CD14-positive monocyte (primary cell): Measurements from ENCODE around the gene NPFFR1. TPM values are rescaled to one million over a fixed set of nuclear protein-coding genes. Genes with fewer than 3 reads are reported as not detected.
A peak's percentile ranks its signal among the peaks of the same experiment; 100 is the strongest.

Source experiments
- DNase-seq, 3 donors: peaks; one replicate each; pipeline ENCODE4 v3.0.0-alpha.2; 2011 to 2022
- H2AFZ ChIP-seq: 2 replicates; pipeline ENCODE4 v1.6.0; 2012; ENCODE audit warnings: mild to moderate bottlenecking, low read depth, low read length, inconsistent platforms; ENCODE audit not compliant: insufficient read depth, poor library complexity, severe bottlenecking
- H3K27ac ChIP-seq, 2 donors: 1 replicate in 1 of 2; 2 replicates in 1 of 2; pipeline ENCODE4 v1.5.1; 2012 to 2013; ENCODE audit warnings: low read length in 2 of 2, control low read depth in 1 of 2, inconsistent platforms in 1 of 2, low read depth in 1 of 2, mild to moderate bottlenecking in 1 of 2
- H3K27me3 ChIP-seq, 2 donors: one replicate each; pipeline versions ENCODE4 v1.6.0 to v1.6.1; 2011 to 2013; ENCODE audit warnings: low read length in 2 of 2; ENCODE audit not compliant: control insufficient read depth in 2 of 2, insufficient read depth in 2 of 2
- H3K36me3 ChIP-seq, 2 donors: replicated peaks in 1 of 2; 1 replicate in 1 of 2; 2 replicates in 1 of 2; pipeline versions ENCODE4 v1.5.1 to v1.6.1; 2012 to 2013; ENCODE audit warnings: low read length in 2 of 2, control low read depth in 1 of 2, inconsistent platforms in 1 of 2, mild to moderate bottlenecking in 1 of 2; ENCODE audit not compliant: insufficient read depth in 2 of 2, control insufficient read depth in 1 of 2
- H3K4me1 ChIP-seq, 2 donors: 1 replicate in 1 of 2; 2 replicates in 1 of 2; pipeline versions ENCODE4 v1.5.1 to v1.6.1; 2012 to 2013; ENCODE audit warnings: low read length in 2 of 2, control low read depth in 1 of 2, inconsistent platforms in 1 of 2, mild to moderate bottlenecking in 1 of 2, moderate library complexity in 1 of 2; ENCODE audit not compliant: insufficient read depth in 2 of 2, control insufficient read depth in 1 of 2
- H3K4me2 ChIP-seq: replicated peaks from 2 replicates; pipeline ENCODE3; 2012; ENCODE audit warnings: low read length, moderate library complexity, mild to moderate bottlenecking; ENCODE audit not compliant: poor library complexity, severe bottlenecking; ENCODE audit errors: extremely low read depth
- H3K4me3 ChIP-seq, 3 experiments: fragments of 200-600 bp in 1 of 3; sonication (generic) in 1 of 3; replicated peaks in 1 of 3; 1 replicate in 2 of 3; 2 replicates in 1 of 3; pipeline ENCODE4 v1.5.1; 2011 to 2013; ENCODE audit warnings: low read length in 3 of 3, mild to moderate bottlenecking in 3 of 3, control low read depth in 2 of 3, low read depth in 2 of 3, inconsistent platforms in 1 of 3, moderate library complexity in 1 of 3
- H3K79me2 ChIP-seq: 2 replicates; pipeline ENCODE4 v1.6.0; 2012; ENCODE audit warnings: mild to moderate bottlenecking, control low read depth, inconsistent platforms, low read length, moderate library complexity; ENCODE audit not compliant: insufficient read depth
- H3K9ac ChIP-seq: 2 replicates; pipeline ENCODE4 v1.6.0; 2017; ENCODE audit warnings: low read length, mild to moderate bottlenecking; ENCODE audit not compliant: insufficient read depth, poor library complexity, severe bottlenecking
- H3K9me3 ChIP-seq, 2 donors: replicated peaks in 1 of 2; 1 replicate in 1 of 2; 2 replicates in 1 of 2; pipeline versions ENCODE4 v1.5.1 to v1.6.1; 2012 to 2013; ENCODE audit warnings: low read length in 2 of 2, control low read depth in 1 of 2; ENCODE audit not compliant: control insufficient read depth in 1 of 2, insufficient read depth in 1 of 2
- H4K20me1 ChIP-seq: 2 replicates; pipeline ENCODE4 v1.6.0; 2012; ENCODE audit warnings: mild to moderate bottlenecking, low read length, control low read depth, moderate library complexity; ENCODE audit not compliant: insufficient read depth
- H3K27ac Mint-ChIP-seq, 7 donors: one replicate each; pipeline ENCODE4 v1.8.0; 2020; ENCODE audit warnings: mild to moderate bottlenecking in 7 of 7, mixed read lengths in 7 of 7, moderate library complexity in 6 of 7, inconsistent platforms in 2 of 7
- H3K27me3 Mint-ChIP-seq, 3 donors: one replicate each; pipeline ENCODE4 v1.8.0; 2021 to 2022; ENCODE audit warnings: low read depth in 3 of 3, mild to moderate bottlenecking in 3 of 3, mixed read lengths in 3 of 3, moderate library complexity in 3 of 3, inconsistent platforms in 1 of 3
- H3K36me3 Mint-ChIP-seq, 2 donors: one replicate each; pipeline ENCODE4 v1.8.0; 2020; ENCODE audit warnings: mixed read lengths in 2 of 2, inconsistent platforms in 1 of 2, mild to moderate bottlenecking in 1 of 2
- H3K4me1 Mint-ChIP-seq: one replicate; pipeline ENCODE4 v1.8.0; 2020; ENCODE audit warnings: mild to moderate bottlenecking, mixed read lengths
- H3K4me3 Mint-ChIP-seq, 2 donors: one replicate each; pipeline ENCODE4 v1.8.0; 2020; ENCODE audit warnings: mild to moderate bottlenecking in 2 of 2, mixed read lengths in 2 of 2, moderate library complexity in 1 of 2
- H3K9me3 Mint-ChIP-seq, 7 donors: one replicate each; pipeline ENCODE4 v1.8.0; 2020 to 2022; ENCODE audit warnings: mixed read lengths in 7 of 7, mild to moderate bottlenecking in 6 of 7, moderate library complexity in 6 of 7, inconsistent platforms in 2 of 7
- CTCF ChIP-seq: fragments of 200-600 bp; IDR thresholded peaks from one replicate; pipeline ENCODE4 v1.8.0; 2022; ENCODE audit warnings: antibody characterized with exemption, mild to moderate bottlenecking
- WGBS: methylation state at CpG from one replicate; pipeline ENCODE4 v1.1.5; 2013; ENCODE audit warnings: missing lambda C conversion rate; ENCODE audit not compliant: insufficient coverage; 5-methylcytosine and 5-hydroxymethylcytosine counted together
- intact Hi-C, 2 donors: fragments of 100-400 bp; cut with micrococcal nuclease; formaldehyde crosslinking; loops; one replicate each; pipeline versions ENCODE4 v1.15.0 to v1.15.1; 2023
- polyA plus RNA-seq, 3 donors: library from polyadenylated mRNA; depleted of rRNA in 1 of 3; unstranded in 2 of 3; stranded (reverse) in 1 of 3; fragments of 300-500 nt in 2 of 3; fragments of >200 nt in 1 of 3; fragmentation: Illumina TruSeq in 2 of 3; gene quantifications; 1 replicate in 2 of 3; 2 replicates in 1 of 3; pipeline ENCODE4 v1.2.3, GENCODE V29; 2012 to 2021

NPFFR1 gene
- polyA plus RNA-seq, 3 donors: 0.03 TPM; not detected in 2

- Histone ChIP-seq H4K20me1 (no peaks in the 10 kb centered on the region), H3K4me3 (peak overlapping the region in 1 of 3 experiments; percentile 58), H3K9me3 (peaks cover 2 to 5% of the 10 kb centered on the region in 2 donors), H2AFZ (no peak overlapping the region), H3K9ac (no peak overlapping the region), H3K27ac (peak overlapping the region in 1 of 2 donors; percentile 42), H3K4me1 (peaks cover 31 to 34% of the 10 kb centered on the region in 2 donors), H3K36me3 (no peaks in the 10 kb centered on the region), H3K4me2 (peak overlapping the region; percentile 68), H3K27me3 (peaks cover 14 to 67% of the 10 kb centered on the region in 2 donors), H3K79me2 (no peaks in the 10 kb centered on the region)
- peaks cover 66 to 89% (median 71%) of the 10 kb centered on the region in 3 donors for H3K27me3 Mint-ChIP-seq
- no peak for DNase-seq
- peaks cover 4 to 11% (median 8%) of the 10 kb centered on the region in 7 donors for H3K9me3 Mint-ChIP-seq
- peaks cover 20 to 32% of the 10 kb centered on the region in 2 donors for H3K36me3 Mint-ChIP-seq
- WGBS: 13% methylated on average over 1 of the region's 2 CpGs
- H3K4me3 Mint-ChIP-seq: peak overlapping the region; percentile 59 to 84
- TF ChIP-seq CTCF: no peak
- H3K27ac Mint-ChIP-seq: peak overlapping the region in 6 of 7 donors; percentile 78 to 89 (median 84)
- intact Hi-C loops: loop anchor here in 1 of 2 donors (5.0 kb wide), 1 partner anchor 34 kb away; no protein-coding TSS in a partner anchor
- peaks cover 52% of the 10 kb centered on the region for H3K4me1 Mint-ChIP-seq
Measured at GRCh38 chr10:70331160-70331485, 47.3 kb upstream of the NPFFR1 start.

- Mint-ChIP-seq H3K4me3 (peak overlapping the region in 1 of 2 donors; percentile 84), H3K4me1 (peaks cover 50% of the 10 kb centered on the region), H3K27ac (peak overlapping the region in 4 of 7 donors; percentile 68 to 88 (median 82)), H3K27me3 (peaks cover 66 to 89% (median 71%) of the 10 kb centered on the region in 3 donors), H3K36me3 (peaks cover 15 to 31% of the 10 kb centered on the region in 2 donors), H3K9me3 (peaks cover 0 to 8% (median 3%) of the 10 kb centered on the region in 7 donors)
- intact Hi-C loops: loop anchor here in 1 of 2 donors (5.0 kb wide), 1 partner anchor 33 kb away; no protein-coding TSS in a partner anchor
- H3K4me1 ChIP-seq: peaks cover 31 to 34% of the 10 kb centered on the region in 2 donors
- H3K9me3 ChIP-seq: peaks cover 0 to under 1% of the 10 kb centered on the region in 2 donors
- no peaks in the 10 kb centered on the region for H3K79me2 ChIP-seq
- no peaks in the 10 kb centered on the region for H4K20me1 ChIP-seq
- 0% methylated on average over 3 of the region's 9 CpGs for WGBS
- H3K27me3 ChIP-seq: peaks cover 14 to 68% of the 10 kb centered on the region in 2 donors
- DNase-seq: no peak
- no peak for TF ChIP-seq CTCF
- peak overlapping the region in 1 of 3 experiments; percentile 58 for H3K4me3 ChIP-seq
- no peak overlapping the region for H3K27ac ChIP-seq
- no peak overlapping the region for H3K9ac ChIP-seq
- peak overlapping the region; percentile 68 for H3K4me2 ChIP-seq
- no peak overlapping the region for H2AFZ ChIP-seq
- no peaks in the 10 kb centered on the region for H3K36me3 ChIP-seq
Measured at GRCh38 chr10:70330671-70331070, 46.9 kb upstream of the NPFFR1 start.
